GM19240 (cell line): ENCODE results near the gene SLC6A17.

Experiments
- DNase-seq: peaks from one replicate; pipeline ENCODE4 v3.0.0; 2011; ENCODE audit warnings: low spot score; ENCODE audit not compliant: insufficient read length

The SLC6A17 gene

DNA sequence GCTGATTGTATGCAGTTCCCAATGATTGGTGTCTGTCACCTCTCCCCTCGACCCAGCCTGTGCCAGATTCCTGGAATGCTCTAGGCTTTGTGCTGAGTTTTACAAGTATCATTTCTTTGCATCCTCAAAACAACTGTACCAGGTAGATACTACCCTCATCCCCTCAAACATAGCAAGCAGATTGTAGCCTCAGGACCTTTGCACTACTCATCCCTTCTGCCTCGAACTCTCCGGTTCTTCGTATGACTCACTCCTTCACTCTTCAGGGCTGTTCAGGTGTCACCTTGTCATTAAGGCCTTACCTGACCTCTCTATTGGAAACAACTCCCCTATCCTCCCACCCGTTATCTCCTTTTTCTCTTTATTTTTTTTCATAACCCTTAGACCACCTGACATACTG lies 67.8 kb downstream of the SLC6A17 start:
- DNase-seq = no peak

DNA sequence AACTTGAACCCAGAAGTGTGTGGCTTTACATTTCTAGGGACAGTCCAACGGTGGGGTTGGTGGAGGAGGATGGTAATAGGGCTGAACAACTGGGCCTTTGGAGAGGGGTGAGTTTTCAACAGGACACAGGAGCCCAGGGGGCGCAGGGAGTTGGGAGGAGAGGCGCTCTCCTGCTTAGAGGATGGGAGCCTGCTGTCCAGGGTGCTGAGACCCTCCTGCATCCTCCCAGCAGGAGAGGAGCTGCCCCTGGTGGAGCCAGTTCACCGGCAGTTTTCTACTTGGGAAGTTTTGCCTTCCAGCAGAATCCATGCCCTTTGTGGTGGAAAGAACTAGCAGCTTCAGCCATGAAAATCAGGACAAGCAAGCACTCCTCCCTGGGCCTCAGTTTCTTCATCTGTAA lies 68.4 kb downstream of the SLC6A17 start:
- no peak for DNase-seq

- DNase-seq = no peak
These were observed 70.0 kb downstream of the SLC6A17 start for GRCh38 chr1:110220324-110220723.

GRCh38 chr1:110221119-110221518 lies 70.8 kb downstream of the SLC6A17 start:
- DNase-seq = no peak

DNA sequence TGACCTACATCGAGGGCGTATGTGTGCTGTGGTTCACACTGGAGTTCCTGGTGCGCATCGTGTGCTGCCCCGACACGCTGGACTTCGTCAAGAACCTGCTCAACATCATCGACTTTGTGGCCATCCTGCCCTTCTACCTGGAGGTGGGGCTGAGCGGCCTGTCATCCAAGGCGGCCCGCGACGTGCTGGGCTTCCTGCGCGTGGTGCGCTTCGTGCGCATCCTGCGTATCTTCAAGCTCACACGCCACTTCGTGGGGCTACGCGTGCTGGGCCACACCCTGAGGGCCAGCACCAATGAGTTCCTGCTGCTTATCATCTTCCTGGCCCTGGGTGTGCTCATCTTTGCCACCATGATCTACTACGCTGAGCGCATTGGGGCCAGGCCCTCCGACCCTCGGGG lies 72.8 kb downstream of the SLC6A17 start:
- no peak for DNase-seq

- no peak for DNase-seq
These were observed 73.3 kb downstream of the SLC6A17 start for GRCh38 chr1:110223581-110223980.

DNA sequence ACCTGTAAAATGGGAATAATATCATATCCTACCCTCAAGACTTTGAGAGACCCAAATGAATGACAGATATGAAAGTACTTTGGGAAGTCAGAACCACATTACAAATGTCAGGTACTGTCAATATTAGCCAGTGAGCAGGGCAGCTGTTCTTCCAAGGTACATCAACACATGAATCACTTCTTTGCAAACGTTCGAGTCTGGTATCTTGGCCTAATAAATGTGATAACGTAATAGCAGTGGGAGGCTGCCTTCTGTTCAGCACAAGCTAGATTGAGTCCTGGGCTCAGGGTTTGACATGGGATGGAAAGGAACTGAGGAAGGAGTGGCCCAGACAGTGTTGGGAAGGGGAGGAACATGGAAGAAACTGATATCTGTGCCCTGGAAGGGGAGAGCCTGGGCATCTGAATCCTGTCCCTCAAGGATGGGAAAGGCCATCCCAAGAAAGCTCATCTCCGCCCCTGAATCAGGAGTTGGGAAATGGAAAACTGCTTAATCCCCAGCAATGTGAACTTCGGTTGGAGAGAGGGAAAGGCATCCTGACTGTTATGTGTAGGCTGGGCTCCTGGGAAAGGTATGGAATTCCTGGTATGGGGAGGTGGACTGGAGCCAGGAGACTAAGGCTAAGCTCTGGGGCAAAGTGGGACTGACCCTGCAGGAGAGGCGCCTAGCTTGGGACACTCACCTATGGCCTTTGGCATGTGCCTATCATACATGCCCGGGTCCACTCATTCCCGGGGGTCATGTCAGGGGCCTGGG lies 74.1 kb downstream of the SLC6A17 start:
- no peak for DNase-seq

GRCh38 chr1:110225212-110225611 lies 74.9 kb downstream of the SLC6A17 start:
- DNase-seq = no peak

GRCh38 chr1:110225756-110226404 lies 75.6 kb downstream of the SLC6A17 start:
- DNase-seq = no peak

DNA sequence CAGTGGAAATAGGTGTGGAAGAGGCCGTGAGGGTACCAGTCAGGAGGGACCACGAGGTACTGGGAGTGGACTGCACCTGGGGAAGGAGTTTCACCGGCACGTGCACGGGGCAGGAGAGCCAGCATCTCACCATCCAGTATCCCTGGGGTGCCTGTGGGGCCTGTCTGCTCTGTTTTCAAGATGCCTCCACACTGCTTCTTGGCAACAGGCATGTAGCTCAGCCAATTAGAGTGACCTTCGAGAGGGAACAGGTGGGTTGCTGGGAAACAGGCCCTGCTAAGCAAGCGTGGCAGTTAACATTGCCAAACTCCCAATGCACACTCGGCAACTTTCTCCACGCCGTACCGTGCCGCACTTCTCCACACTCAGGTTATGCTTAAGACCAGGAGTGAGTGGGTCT lies 77.5 kb downstream of the SLC6A17 start:
- no peak for DNase-seq

DNA sequence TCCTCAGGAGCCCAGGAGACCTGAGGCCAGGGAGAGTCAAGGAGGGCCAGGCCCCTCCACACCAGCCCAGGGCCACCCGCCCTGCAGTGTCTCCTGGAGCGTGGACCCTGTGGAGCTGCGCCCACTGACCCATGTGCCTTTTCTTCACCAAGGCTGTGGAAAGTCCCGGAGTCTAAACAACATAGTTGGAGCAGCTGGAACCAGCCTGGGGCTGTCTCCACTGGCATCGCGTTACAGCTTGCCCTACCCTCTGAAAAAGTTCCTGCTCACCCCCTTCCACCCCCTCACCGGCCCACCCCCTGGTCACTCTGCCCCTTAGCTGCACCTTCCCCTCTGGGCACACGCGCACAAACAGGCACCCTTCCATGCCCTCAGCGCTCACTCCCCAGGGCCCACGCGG lies 78.1 kb downstream of the SLC6A17 start:
- DNase-seq = no peak

- no peak for DNase-seq
These were observed 78.6 kb downstream of the SLC6A17 start for GRCh38 chr1:110228869-110229268.

- no peak for DNase-seq
These were observed 79.2 kb downstream of the SLC6A17 start for GRCh38 chr1:110229348-110230001.

- no peak for DNase-seq
These were observed 80.3 kb downstream of the SLC6A17 start for GRCh38 chr1:110230381-110231199.

- no peak for DNase-seq
These were observed 83.6 kb downstream of the SLC6A17 start for GRCh38 chr1:110233861-110234260.

- no peak for DNase-seq
These were observed 84.4 kb downstream of the SLC6A17 start for GRCh38 chr1:110234691-110235090.

- no peak for DNase-seq
These were observed 85.0 kb downstream of the SLC6A17 start for GRCh38 chr1:110235181-110235833.

GRCh38 chr1:110235834-110236682 lies 85.8 kb downstream of the SLC6A17 start:
- no peak for DNase-seq

DNA sequence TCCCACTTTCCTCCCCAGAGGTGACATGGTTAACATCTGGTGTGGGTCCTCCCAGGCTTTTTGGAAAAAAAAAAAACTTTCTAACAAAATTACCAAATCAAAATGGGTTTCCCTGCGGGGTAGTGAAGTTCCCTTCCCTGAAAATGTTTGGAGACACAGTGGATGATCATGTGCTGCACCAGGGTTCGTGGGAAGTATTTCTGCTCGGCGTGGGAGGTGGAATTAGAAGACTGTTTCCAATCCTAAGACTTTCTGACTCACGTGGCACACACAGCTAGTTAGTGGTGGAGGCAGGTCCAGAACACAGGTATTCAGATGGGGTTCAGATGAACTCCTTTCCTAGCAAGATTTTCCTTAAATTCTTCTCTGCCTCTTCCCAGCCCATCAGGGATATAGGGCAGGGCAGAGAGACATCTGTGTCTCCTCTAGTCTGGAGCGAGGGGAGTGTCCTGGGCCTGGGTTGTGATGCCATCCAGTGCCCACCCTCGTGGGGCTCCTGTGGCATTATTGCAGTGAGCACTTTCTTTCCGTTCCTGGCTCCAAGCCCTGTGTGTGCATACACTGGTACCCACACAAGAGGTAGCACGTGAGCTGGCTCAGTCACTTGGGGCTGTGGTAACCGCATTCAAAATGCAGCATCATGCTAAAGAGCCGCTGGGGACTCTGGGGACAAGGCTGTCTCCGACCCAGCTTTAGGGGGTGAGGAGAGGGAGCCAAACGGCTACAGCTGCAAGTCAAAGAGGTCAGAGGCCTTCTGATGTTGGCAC lies 87.3 kb downstream of the SLC6A17 start:
- DNase-seq = no peak
